MM.1S (cell line): Measurements from ENCODE around the gene FHIT.

ENCODE experiments used
- DNase-seq: peaks from one replicate; pipeline ENCODE4 v3.0.0-alpha.2; 2015
- H2AFZ ChIP-seq: fragments of 300-600 bp; sonication (generic); 2 replicates; pipeline ENCODE4 v1.6.0; 2016; ENCODE audit warnings: antibody characterized with exemption, low read length
- H3F3A ChIP-seq: fragments of 300-600 bp; sonication (generic); 2 replicates; pipeline ENCODE4 v1.6.1; 2016; ENCODE audit warnings: mild to moderate bottlenecking, antibody characterized with exemption, low read length, moderate library complexity, mixed read lengths; ENCODE audit not compliant: insufficient read depth
- H3K27ac ChIP-seq: fragments of 300-600 bp; sonication (generic); 2 replicates; pipeline ENCODE4 v1.5.1; 2016; ENCODE audit warnings: mild to moderate bottlenecking, low read length
- H3K27me3 ChIP-seq: fragments of 300-600 bp; sonication (generic); replicated peaks from 2 replicates; pipeline ENCODE4 v1.6.0; 2016; ENCODE audit warnings: low read length; ENCODE audit not compliant: insufficient read depth
- H3K36me3 ChIP-seq: fragments of 300-600 bp; sonication (generic); replicated peaks from 2 replicates; pipeline ENCODE4 v1.6.1; 2016; ENCODE audit warnings: mild to moderate bottlenecking, low read length, mixed read lengths; ENCODE audit not compliant: insufficient read depth
- H3K4me1 ChIP-seq: fragments of 300-600 bp; sonication (generic); 2 replicates; pipeline ENCODE4 v1.6.1; 2016; ENCODE audit warnings: low read length, mixed read lengths
- H3K4me2 ChIP-seq: fragments of 300-600 bp; sonication (generic); 2 replicates; pipeline ENCODE4 v1.6.0; 2016; ENCODE audit warnings: low read depth, low read length
- H3K4me3 ChIP-seq: fragments of 300-600 bp; sonication (generic); 2 replicates; pipeline ENCODE4 v1.5.1; 2016; ENCODE audit warnings: low read length, mixed read lengths
- H3K79me2 ChIP-seq: fragments of 300-600 bp; sonication (generic); 2 replicates; pipeline ENCODE4 v1.6.1; 2016; ENCODE audit warnings: mixed run types, low read length, mixed read lengths
- H3K9ac ChIP-seq: fragments of 300-600 bp; sonication (generic); 2 replicates; pipeline ENCODE4 v1.6.1; 2016; ENCODE audit warnings: low read length, mixed read lengths
- H3K9me2 ChIP-seq: fragments of 300-600 bp; sonication (generic); replicated peaks from 2 replicates; pipeline ENCODE4 v1.6.1; 2016; ENCODE audit warnings: mild to moderate bottlenecking, low read length, mixed read lengths; ENCODE audit not compliant: insufficient read depth
- H3K9me3 ChIP-seq: fragments of 300-600 bp; sonication (generic); replicated peaks from 2 replicates; pipeline ENCODE4 v1.6.1; 2016; ENCODE audit warnings: mild to moderate bottlenecking, low read length, mixed read lengths; ENCODE audit not compliant: insufficient read depth
- H4K20me1 ChIP-seq: fragments of 300-600 bp; sonication (generic); 2 replicates; pipeline ENCODE4 v1.6.1; 2016; ENCODE audit warnings: mild to moderate bottlenecking, low read length, moderate library complexity, mixed read lengths; ENCODE audit not compliant: insufficient read depth
- EZH2 ChIP-seq: fragments of 300-600 bp; sonication (generic); optimal IDR thresholded peaks from 2 replicates; pipeline ENCODE3; 2017; ENCODE audit warnings: low read depth, mild to moderate bottlenecking, antibody characterized with exemption, low read length, mixed read lengths
- EZH2phosphoT487 ChIP-seq: fragments of 300-600 bp; sonication (generic); IDR thresholded peaks from 2 replicates; pipeline ENCODE4 v1.6.1; 2018; ENCODE audit warnings: antibody characterized with exemption, low read length
- TF ChIP-seq, protein P1 (sequence below): fragments of 300-600 bp; sonication (generic); IDR thresholded peaks from 2 replicates; pipeline ENCODE4 v1.5.1; 2016; ENCODE audit warnings: antibody characterized with exemption, low read length, mixed read lengths

FHIT gene

GRCh38 chr3:60531759-60532158 is 719.5 kb downstream of the FHIT start:
- DNase-seq, result no peak
- Histone ChIP-seq H3F3A (no peaks in the 10 kb centered on the region), H3K27ac (no peak overlapping the region), H2AFZ (no peak overlapping the region), H3K4me2 (no peak overlapping the region), H3K79me2 (no peaks in the 10 kb centered on the region), H3K36me3 (no peaks in the 10 kb centered on the region), H3K4me3 (no peak overlapping the region), H3K4me1 (no peaks in the 10 kb centered on the region), H3K9me2 (no peaks in the 10 kb centered on the region), H4K20me1 (no peaks in the 10 kb centered on the region), H3K9me3 (0 out of 2 replicates have a peak, but pooled peaks cover 2% of the 10 kb centered on the region), H3K27me3 (no peaks in the 10 kb centered on the region), H3K9ac (no peak overlapping the region)
- TF ChIP-seq, protein P1, sequence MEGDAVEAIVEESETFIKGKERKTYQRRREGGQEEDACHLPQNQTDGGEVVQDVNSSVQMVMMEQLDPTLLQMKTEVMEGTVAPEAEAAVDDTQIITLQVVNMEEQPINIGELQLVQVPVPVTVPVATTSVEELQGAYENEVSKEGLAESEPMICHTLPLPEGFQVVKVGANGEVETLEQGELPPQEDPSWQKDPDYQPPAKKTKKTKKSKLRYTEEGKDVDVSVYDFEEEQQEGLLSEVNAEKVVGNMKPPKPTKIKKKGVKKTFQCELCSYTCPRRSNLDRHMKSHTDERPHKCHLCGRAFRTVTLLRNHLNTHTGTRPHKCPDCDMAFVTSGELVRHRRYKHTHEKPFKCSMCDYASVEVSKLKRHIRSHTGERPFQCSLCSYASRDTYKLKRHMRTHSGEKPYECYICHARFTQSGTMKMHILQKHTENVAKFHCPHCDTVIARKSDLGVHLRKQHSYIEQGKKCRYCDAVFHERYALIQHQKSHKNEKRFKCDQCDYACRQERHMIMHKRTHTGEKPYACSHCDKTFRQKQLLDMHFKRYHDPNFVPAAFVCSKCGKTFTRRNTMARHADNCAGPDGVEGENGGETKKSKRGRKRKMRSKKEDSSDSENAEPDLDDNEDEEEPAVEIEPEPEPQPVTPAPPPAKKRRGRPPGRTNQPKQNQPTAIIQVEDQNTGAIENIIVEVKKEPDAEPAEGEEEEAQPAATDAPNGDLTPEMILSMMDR, result no peak
- TF ChIP-seq EZH2, result no peak
- no peak for TF ChIP-seq EZH2phosphoT487

- no peak for DNase-seq
- H3K9me3 ChIP-seq, result 0 out of 2 replicates have a peak, but pooled peaks cover 2% of the 10 kb centered on the region
- TF ChIP-seq, protein P1, result no peak
- TF ChIP-seq EZH2phosphoT487 (no peak), EZH2 (no peak)
- H3K4me3 ChIP-seq, result no peak overlapping the region
- no peaks in the 10 kb centered on the region for H3K4me1 ChIP-seq
- no peaks in the 10 kb centered on the region for H4K20me1 ChIP-seq
- H2AFZ ChIP-seq, result no peak overlapping the region
- H3F3A ChIP-seq, result no peaks in the 10 kb centered on the region
- H3K79me2 ChIP-seq, result no peaks in the 10 kb centered on the region
- H3K27ac ChIP-seq, result no peak overlapping the region
- no peak overlapping the region for H3K9ac ChIP-seq
- no peak overlapping the region for H3K4me2 ChIP-seq
- no peaks in the 10 kb centered on the region for H3K27me3 ChIP-seq
- no peaks in the 10 kb centered on the region for H3K9me2 ChIP-seq
- H3K36me3 ChIP-seq, result no peaks in the 10 kb centered on the region
These were observed 722.6 kb downstream of the FHIT start for GRCh38 chr3:60528651-60529050.

- Histone ChIP-seq H2AFZ (no peak overlapping the region), H3F3A (no peaks in the 10 kb centered on the region), H3K27me3 (no peaks in the 10 kb centered on the region), H3K79me2 (no peaks in the 10 kb centered on the region), H3K27ac (no peak overlapping the region), H3K9me3 (no peaks in the 10 kb centered on the region), H3K4me1 (no peaks in the 10 kb centered on the region), H4K20me1 (no peaks in the 10 kb centered on the region), H3K4me3 (no peak overlapping the region), H3K9ac (no peak overlapping the region), H3K36me3 (no peaks in the 10 kb centered on the region), H3K9me2 (no peaks in the 10 kb centered on the region), H3K4me2 (no peak overlapping the region)
- no peak for DNase-seq
- TF ChIP-seq EZH2phosphoT487 (no peak), EZH2 (no peak)
- TF ChIP-seq, protein P1, result no peak
These were observed 727.7 kb downstream of the FHIT start for GRCh38 chr3:60523536-60523935.
